GM18517 (cell line): ENCODE data around the gene BBS1.

Experiments used
- ATAC-seq: cut with Tn5 transposase; IDR thresholded peaks from one replicate; pipeline ENCODE4 v1.9.1; 2021; ENCODE audit warnings: mild to moderate bottlenecking, moderate library complexity; ENCODE audit not compliant: unreplicated experiment

Gene BBS1

GRCh38 chr11:66548774-66549630 lies 38.6 kb downstream of the BBS1 start:
- ATAC-seq: no peak

- ATAC-seq: no peak
Measured at GRCh38 chr11:66549696-66550095, 39.3 kb downstream of the BBS1 start.

GRCh38 chr11:66550887-66551286 lies 40.5 kb downstream of the BBS1 start:
- ATAC-seq: no peak

- no peak for ATAC-seq
Measured at GRCh38 chr11:66554602-66555001, 44.2 kb downstream of the BBS1 start.

- no peak for ATAC-seq
Measured at GRCh38 chr11:66555416-66555815, 45.0 kb downstream of the BBS1 start.

- no peak for ATAC-seq
Measured at GRCh38 chr11:66556086-66556485, 45.7 kb downstream of the BBS1 start.

- no peak for ATAC-seq
Measured at GRCh38 chr11:66557733-66558326, 47.4 kb downstream of the BBS1 start.

- no peak for ATAC-seq
Measured at GRCh38 chr11:66559142-66559865, 48.9 kb downstream of the BBS1 start.

GRCh38 chr11:66559866-66560676 lies 49.6 kb downstream of the BBS1 start:
- no peak for ATAC-seq

- no peak for ATAC-seq
Measured at GRCh38 chr11:66561178-66561974, 50.9 kb downstream of the BBS1 start.

GRCh38 chr11:66561975-66562248 lies 51.5 kb downstream of the BBS1 start:
- ATAC-seq: no peak

GRCh38 chr11:66562275-66562674 lies 51.8 kb downstream of the BBS1 start:
- ATAC-seq: no peak

GRCh38 chr11:66562907-66563583 lies 52.6 kb downstream of the BBS1 start:
- ATAC-seq: no peak

GRCh38 chr11:66563832-66564231 lies 53.4 kb downstream of the BBS1 start:
- no peak for ATAC-seq

GRCh38 chr11:66564538-66564937 lies 54.1 kb downstream of the BBS1 start:
- ATAC-seq: no peak

- no peak for ATAC-seq
Measured at GRCh38 chr11:66564984-66565383, 54.5 kb downstream of the BBS1 start.

GRCh38 chr11:66566221-66566620 lies 55.8 kb downstream of the BBS1 start:
- no peak for ATAC-seq

- no peak for ATAC-seq
Measured at GRCh38 chr11:66567787-66568123, 57.3 kb downstream of the BBS1 start.

- no peak for ATAC-seq
Measured at GRCh38 chr11:66568124-66568916, 57.9 kb downstream of the BBS1 start, which contains the start of gene CTSF. Gene CTSF (minus strand): TSS chr11:66568606. CDS start chr11:66568486, 120 bp downstream.
